ENCODE measurements around the gene NCBP3.
"Not testable (repeated sequence)": the region's sequence is repeated elsewhere in the genome, so short reads cannot be mapped to it uniquely, and the experiment has no call there.

Gene NCBP3

DNA sequence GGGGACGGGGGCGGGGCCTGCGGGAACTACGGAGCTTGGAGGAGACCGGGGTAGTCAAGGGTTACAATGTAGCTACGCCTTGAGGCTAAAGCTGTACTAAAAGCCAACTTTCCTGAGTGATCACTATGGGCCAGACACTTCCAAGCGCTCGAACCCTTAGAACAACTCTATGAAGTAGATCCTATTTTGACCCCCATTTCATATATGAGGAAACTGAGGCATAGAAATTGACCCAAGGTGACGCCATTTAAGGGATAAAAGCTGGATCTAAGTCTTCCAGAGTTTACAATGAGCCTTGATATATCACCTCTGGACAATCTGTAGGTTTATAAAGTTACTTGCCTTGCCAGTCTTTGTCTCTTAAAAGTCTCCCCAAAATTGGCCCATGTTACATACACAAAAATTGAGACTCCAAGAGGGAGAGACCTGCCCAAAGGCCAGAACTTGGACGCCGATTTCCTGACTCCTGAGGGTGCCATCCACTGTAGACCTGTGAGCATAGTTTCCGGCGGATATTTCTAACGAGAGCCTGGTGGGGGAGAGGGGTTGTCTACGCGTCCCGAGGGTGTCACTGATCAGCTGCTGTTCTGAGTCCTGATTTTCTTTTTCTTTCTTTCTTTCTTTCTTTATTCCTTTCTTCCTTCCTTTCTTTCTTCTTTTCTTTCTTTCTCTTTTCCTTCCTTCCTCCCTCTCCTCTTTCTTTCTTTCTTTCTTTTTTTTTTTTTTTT lies 555 bp upstream of the NCBP3 start:
- DNase-seq: no peak

DNA sequence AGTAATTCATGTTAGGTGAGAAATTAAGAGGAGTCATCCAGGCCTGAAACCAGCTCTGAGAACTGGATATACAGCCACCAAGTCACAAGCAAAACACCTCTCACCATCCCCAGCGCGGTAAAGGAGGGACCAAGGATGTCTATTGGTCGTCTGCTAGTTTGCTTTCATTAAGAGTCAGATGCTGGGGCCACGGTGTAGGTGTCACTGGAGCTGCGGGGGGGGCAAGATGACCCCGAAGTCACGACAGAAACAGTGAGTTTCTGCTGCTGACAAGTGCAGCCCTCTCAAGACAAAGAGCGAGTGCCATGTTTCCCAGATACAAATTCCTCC lies 790 bp downstream of the NCBP3 start:
- peak in 1 of 2 donors; percentile 44 for DNase-seq

DNA sequence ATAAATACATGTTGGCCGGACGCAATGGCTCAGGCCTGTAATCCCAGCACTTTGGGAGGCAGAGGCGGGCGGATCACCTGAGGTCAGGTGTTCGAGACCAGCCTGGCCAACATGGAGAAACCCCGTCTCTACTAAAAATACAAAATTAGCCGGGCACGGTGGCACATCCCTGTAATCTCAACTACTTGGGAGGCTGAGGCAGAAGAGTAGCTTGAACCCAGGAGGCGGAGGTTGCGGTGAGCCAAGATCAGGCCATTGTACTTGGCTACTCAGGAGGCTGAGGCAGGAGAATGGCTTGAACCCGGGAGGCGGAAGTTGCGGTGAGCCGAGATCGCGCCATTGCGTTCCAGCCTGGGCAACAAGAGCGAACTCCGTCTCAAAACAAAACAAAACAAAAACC lies 1.5 kb downstream of the NCBP3 start:
- not testable (repeated sequence) for DNase-seq

DNA sequence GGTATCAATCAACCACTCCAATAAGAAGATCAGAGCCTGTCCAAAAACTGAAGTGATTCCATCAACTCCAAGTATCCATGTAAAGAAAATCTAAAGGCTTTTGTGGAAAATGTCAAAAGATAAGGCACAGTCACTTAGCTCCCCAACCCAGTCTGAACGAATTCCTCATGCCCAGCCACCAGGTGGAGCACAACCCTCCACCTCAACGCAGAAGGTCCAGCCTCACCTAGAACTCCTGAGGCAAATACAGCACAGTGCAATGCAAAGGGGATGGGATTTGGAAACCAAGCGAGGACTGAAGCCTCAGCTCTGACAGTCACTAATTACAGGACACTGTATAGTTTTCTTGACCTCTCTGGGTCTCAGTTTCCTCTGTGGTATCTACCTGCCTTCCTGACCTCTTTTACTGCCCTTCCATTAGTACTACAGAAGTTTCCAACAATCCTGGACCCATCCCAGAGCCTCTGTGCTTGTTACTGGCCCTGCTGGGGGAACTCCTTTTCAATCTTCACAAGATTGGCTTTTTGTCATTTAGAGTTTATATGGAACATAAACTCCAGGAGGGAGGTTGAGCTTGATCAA lies 2.0 kb downstream of the NCBP3 start:
- DNase-seq: peak; percentile 36 to 62

DNA sequence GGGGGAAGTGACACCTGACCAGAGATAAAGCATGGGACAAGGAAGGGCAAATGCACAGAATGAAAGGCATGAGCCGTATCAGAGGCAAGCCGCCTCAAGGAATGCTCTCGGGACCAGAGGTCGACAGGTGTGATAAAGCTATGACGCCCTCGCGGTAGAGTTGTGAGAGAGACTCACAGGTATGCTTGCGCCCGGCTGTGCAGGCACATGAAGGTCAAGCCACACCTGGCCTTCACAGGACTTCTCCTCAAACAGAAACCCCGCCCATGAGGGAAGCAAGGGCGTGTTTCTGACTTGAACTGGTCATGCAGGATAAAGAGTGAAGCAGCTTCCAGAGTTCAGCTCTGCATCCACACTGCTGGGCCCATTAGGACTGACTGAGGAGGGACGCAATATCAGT lies 7.8 kb downstream of the NCBP3 start:
- DNase-seq: no peak

DNA sequence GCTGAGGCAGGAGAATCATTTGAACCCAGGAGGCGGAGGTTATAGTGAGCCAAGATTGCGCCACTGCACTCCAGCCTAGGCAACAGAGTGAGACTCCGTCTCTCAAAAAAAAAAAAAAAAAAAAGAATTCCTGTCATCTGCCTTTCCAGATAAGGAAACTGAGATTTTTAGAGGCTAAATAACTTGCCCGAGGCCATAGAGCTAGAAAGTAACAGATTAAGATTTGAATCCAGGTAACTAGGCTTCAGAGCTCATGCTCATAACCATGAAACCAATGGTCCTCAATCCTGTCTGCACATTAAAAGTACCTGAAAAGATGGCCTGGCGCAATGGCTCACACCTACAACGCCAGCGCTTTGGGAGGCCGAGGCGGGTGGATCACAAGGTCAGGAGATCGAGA lies 9.5 kb downstream of the NCBP3 start:
- no peak for DNase-seq

DNA sequence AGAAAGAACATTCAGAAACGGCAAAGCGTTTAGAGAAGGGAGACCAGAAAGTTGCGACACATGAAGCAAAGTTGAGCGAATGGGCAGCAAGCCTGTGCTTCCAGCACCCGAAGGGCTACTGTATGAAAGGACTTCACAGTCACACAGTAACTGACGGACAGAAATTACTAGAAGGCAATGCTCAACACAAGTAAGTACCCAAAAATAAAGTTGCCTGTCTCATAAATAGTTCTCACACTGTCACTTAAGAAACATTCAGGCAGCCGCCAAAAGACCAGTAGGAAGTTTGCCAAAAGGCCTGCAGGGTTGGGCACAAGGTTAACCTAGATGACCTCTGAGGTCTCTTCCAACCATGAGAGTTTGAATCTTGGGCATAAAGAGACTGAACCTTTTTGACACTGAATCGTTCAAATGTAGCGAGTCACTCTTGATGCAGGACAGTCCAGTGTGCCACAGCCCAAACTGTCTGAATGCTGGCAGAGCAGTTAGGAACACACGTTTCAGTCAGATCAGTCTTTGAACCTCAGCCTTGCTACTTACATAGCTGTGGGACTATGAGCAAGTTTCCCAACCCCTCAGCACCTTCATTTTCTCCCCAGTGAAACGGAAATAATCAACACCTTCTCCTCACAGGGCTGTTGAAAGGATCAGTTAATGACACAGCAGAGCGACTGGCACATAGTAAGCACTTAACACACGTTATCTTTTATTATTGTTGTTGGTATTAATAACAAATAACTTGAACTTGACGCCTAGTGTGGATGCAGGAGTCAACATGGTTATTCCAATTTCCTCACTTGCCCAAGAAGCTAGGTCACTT lies 10.4 kb downstream of the NCBP3 start:
- no peak for DNase-seq

DNA sequence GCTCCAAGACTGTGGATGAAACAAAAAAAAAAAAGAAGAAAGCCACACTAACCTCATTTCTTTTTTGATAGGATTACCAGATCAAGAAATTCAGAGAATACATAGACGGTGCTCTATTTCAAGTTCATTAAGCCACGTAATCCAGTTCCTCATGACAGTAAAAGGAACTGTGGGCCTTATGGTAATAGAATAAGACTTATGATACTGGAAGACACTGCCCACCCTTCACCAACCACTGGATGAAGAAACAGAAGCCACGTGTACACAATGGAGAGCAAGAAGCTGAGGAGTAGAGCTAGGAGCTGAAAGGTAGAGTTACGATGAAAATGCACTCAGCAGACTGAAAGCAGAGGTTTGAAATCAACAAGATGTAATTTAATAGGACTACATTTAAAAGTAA lies 11.2 kb downstream of the NCBP3 start:
- DNase-seq: no peak

DNA sequence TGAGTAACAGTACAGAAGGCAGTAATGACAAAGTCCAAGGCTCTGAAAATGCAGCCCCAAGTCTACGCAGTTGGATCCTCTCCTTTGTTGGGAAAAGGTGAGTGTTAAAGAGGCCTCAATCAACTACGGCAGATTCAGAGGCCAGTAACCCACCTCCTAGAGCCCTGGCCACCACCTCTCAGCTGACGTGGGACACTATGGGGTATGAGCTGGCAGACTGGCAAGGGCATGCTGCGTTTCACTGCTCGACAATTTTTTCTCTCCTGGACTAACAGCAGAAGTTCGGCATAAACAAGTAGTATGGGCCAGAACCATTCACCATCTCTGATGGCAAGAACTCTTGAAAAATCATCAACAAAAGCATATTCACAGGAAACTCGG lies 17.2 kb downstream of the NCBP3 start:
- DNase-seq: no peak

DNA sequence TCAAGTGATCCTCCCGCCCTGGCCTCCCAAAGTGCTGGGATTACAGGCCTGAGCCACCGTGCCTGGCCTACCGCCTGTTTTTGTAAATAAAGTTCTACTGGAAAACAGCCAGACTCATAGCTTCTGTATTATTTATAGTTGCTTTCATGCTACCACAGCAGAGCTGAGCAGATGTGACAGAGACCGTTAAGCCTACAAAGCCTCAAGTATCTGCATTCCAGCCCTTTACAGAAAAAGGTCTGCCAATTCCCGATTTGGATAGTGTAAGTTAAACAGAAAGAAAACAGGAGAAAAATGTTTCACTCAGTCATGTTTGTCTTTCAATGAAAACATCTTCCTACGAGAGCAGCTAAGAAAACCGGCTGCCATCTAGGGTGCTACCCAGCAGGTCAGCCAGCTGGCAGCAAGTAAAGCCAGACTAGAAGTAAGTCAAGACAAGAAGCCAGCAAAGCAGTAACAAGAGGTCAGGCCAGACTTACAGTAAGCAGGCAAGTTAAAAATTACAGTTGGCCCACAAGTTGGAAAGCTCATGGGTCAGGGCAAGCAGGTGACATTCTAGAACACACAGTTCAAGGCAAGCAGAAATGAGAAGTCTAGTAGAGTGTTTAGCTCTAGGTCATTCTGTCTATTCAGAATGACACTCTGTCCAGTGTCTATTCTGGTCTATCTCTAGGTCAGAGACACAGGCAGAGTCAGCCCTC lies 17.7 kb downstream of the NCBP3 start:
- DNase-seq: no peak

DNA sequence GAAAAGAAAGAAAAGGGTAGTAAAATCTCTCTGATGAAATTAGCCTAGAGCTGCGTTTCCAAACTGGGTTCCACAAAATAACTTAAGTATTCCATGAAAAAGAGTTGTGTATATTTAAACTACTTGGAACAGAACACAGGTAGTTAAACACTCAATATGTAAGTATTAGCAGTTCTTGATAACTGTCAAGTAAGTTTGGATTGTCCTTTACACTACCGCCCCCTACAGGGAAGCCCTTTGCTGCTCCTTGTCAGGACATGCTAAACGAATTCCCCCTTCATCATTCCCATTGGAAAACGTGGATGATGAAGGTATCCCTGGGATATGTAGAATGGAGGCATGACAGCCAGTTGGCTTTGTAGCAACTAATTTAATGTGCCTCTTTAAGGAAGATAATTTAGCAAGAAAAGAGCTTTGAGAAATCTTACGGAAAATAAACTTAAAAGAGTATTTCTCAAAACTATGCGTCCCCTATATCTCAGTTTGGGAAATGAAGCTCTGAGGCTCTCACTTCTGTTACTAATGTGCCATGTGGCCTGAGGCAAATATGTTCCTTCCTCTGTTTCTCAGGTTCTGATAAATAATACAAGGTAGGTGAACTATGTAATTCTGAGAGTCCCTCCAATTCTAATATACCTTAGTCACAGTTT lies 18.8 kb downstream of the NCBP3 start:
- peak; percentile 68 to 83 for DNase-seq

DNA sequence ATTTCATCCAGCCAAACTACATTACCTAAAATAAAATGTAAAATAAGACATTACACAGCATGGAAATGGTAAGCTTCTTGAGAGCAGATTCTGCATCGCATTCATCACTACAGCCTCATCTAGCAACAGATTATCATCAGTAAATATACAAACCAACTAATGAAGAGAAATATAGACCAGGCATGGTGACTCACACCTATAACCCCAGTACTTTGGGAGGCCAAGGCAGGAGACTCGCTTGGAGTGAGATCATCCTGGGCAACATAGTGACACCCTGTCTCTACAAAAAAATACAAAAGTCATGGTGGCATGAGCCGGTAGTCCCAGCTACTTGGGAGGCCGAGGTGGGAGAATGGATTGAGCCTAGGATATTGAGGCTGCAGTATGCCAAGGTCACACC lies 19.9 kb downstream of the NCBP3 start:
- no peak for DNase-seq

DNA sequence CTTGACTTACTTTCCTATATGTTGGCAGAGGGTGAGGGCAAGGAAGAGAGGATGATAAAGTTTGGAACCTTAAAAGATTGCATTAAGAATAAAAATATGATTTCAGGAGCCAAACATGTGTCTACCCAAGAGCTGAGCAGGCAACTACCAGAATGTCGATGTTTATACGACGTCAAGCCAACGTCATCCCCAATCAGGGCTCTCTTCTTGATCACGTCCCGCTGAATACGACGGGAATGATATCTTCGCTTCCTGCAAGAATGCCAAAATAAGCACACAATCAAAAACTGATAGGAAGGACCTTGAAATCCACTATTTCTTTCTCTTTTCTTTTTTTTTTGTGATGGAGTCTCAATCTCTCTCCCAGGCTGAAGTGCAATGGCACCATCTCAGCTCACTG lies 24.9 kb downstream of the NCBP3 start:
- DNase-seq: no peak

DNA sequence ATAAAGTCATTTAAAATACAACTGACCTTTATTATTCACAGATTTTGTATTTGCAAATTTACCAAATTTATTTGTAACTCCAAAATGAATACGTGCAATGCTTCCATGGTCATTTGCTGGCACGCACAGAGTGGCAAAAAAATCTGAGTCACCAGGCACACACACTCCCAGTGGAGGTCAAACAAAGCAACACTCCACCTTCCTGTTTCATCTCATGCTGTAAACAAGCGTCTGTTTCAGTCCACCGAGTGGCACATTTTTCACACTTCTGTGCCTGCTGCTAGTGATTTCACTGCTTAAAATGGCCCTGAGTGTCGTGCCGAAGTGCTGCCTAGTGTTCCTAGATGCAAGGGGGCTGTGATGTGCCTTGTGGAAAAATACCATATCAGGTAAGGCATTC lies 27.3 kb downstream of the NCBP3 start:
- no peak for DNase-seq

DNA sequence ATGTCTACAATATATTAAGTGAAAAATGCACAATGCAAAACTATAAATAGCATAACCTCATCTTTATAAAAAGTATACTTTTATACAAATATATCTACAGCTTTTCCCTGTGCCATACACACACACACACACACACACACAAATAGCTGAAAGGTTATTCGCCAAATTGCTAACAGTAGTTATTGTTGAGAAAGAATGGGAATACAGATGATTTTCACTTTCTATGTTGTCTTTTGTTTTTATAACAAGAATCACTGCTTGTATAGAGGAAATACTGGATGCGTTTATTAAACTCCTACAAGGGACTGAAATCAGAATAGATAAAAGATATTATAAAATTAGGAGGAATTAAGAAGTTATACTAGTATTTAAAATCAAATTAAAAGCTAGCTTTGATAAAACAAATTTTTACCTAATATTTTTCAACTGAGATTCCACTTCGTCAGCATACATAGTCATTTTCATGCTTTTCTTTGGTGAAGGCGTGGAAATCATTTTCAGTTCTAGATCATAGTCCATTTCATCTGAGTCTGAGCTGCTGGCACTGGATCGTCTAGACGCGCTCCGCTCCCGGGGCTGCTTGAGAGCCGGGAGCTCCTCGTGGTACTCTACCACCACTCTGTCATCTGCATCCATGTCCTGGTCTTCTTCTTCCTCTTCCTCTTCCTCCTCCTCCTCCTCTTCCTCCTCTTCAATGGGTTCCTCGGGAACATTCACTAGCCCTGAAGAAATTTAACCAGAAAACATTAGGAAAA lies 28.0 kb downstream of the NCBP3 start:
- DNase-seq: no peak

DNA sequence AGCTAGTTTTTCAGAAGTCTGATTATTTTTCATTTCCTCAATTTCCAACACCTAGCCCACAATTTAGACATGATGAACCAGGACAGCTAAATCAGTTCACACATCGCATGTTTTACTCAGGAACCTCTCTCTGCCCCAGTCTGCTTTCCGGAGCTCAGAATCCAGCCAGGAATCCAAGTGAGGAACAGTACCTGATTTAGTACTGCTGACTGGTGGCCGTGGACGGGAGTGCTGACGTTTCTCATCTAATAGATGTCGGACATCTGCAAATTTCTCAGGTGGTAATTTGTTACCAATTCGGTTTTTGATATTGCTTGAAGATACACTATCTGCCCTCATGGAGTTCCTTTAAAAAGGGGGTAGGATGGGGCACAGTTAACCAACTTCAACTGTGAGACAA lies 30.1 kb downstream of the NCBP3 start:
- DNase-seq: no peak

DNA sequence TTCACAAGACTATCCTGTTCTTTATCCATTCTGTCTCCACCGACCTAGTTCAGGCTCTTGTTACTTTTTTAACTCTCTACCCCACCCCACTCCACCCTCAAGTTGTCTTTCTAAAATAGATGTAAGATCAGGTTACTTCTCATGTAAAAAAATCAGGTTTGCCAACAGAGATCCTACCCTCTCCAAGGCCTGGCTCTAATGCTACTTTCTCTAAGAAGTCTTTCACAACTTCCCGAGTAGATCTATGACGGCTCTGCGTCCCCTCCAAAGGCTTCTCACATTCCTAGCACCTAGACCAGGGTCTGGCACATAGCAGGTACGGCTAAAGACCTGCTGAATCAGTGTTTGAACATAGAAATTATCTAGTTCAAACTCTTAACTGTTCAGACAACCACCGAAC lies 30.9 kb downstream of the NCBP3 start:
- no peak for DNase-seq

DNA sequence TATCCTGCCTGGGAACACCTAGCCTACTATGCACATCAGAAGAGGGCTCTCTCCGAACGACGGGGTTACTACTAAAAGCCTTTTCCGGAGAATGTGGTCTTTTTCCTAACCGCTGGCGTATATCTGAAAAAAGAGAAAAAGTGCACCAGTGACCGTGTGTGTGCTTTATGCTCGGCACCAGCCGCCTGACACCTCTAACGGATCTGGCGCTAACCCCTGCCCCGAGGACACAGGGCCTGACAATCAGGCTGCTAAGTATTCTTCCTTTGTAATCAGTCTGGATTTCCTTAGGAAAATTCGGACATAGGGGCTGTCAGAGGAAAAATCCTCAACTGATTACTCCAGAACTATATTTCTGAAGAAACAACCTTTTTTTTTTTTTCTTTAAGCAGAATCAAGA lies 31.7 kb downstream of the NCBP3 start:
- DNase-seq: no peak

DNA sequence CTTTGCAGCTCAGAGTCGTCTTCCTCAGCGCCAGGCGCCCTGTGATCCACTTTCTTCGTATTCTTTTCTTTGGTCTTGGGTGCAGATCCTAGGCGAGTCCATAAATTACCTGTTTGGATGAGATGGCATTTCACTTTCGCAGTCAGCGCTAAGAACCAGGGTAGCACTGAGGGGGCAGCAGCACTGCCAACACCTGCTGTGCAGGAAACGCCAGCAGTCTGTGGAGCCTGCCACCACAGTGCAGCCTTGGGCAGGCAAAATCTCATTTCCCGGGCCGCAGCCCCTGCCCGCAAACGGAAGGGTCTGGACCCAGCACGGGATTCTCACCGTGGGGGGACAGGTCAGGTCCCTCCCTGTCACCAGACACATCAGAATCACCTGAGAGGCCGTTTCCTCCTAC lies 32.9 kb downstream of the NCBP3 start:
- DNase-seq: no peak

DNA sequence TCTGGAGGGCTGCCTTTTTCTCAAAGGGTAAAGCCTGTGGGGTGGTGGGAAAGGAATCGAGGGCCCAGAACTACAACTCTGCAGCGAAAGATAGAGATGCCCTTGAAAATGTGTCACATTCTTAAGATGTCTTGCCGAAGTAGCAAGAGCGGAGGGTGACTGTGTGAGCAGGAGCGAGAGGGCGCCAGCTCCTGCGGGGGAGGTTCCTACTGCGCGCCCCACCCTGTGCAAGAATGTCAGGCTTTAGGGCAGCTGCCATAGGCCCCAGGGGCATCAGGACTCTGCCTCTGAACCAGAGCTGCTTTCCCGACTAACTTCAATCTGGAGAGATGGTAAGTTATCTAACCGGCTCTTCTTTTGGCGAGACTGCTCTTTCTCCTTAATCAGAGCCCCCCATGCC lies 33.3 kb downstream of the NCBP3 start:
- DNase-seq: no peak

DNA sequence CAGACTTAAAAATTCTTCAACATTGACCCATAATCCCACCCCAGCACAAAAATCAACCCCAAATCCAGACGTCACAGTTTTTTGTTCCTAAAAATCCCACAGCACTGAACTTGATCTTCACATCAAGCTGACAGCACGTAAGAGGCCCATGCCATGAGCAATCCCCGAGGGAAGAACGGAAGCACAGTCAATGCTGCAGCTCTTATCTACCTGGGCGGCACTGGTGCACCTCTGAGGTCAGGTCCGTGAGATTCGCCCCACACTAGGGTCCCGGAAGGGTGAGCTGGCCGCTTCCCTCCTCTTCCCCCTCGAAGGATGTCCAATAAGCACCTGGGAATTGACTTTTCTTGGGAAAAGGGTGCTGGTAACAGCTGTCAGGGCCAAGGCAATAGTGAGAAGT lies 33.8 kb downstream of the NCBP3 start:
- DNase-seq: no peak

DNA sequence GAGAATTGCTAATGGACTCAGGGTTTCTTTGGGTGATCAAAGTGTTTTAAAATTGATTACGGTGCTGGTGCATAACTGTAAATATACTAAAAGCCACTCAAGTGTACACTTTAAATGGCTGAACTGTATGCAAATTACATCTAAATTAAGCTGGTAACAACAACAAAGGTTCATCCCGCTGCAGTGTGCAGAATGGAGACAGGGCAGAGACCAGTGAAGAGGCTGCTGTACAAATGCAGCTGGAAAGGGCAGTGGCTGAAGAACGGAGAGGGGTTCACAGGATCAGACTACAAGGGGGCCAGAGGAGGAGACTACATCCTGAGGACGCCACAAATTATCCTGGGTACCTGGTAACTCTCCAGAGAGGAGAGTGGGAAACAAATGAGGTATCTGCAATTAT lies 36.0 kb downstream of the NCBP3 start:
- no peak for DNase-seq

DNA sequence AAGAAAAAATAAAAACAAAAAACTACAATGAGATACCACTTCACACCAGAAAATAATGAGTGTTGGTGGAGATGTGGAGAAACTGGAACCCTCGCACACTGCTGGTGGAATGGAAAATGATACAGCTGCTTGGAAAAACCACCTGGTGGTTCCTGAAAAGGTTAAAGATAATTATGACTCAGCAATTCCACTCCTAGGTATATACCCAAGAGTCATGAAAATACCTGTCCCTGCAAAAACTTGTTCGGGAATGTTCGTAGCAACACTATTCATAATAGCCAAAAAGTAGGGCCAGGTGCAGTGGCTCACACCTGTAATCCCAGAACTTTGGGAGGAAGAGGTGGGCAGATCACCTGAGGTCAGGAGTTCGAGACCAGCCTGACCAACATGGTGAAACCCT lies 36.9 kb downstream of the NCBP3 start:
- no peak for DNase-seq

Measured in CD4-positive, alpha-beta T cell treated with Interferon alpha-2 for 1 hour (primary cell).